ENCODE data around the gene PRKCB. TPM values are rescaled to one million over a fixed set of nuclear protein-coding genes. Genes with fewer than 3 reads are reported as not detected.

PRKCB gene
- total and polyA plus RNA-seq, 2 donors (not counting 1 experiment from before 2014, with no cell fraction given): 0.01 TPM; not detected in 1

DNA sequence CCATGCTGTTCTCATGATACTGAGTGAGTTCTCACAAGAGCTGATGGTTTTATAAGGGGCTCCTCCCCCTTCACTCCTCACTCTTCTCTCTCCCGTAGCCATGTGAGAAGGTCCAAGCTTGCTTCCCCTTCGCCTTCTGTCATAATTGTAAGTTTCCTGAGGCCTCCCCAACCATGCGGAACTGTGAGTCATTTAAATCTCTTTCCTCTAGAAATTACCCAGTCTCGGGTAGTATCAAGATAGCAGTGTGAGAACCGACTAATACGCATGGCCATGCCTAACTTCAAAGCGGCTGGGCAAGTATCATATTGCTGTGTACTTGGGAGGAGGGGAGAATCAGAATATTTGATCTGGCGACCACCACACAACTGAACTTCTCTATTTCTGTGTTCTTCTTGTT lies 88.3 kb downstream of the PRKCB start:
- Histone ChIP-seq H3K27ac (ENCODE audit: insufficient read depth, low read length) (no peak overlapping the region), H3K9ac (ENCODE audit: insufficient read depth, low read length) (no peak overlapping the region), H2AFZ (ENCODE audit: low read length) (no peak overlapping the region), H3K4me3 (replicated peaks in 1 of 4; ENCODE audit: control extremely low read depth in 1 of 4, insufficient read depth in 1 of 4, low read depth in 3 of 4, low read length in 4 of 4) (no peak overlapping the region), H3K36me3 (ENCODE audit: control insufficient read depth, insufficient read depth, low read length) (no peaks in the 10 kb centered on the region), H3K79me2 (ENCODE audit: control insufficient read depth, insufficient read depth, low read length) (no peaks in the 10 kb centered on the region), H4K20me1 (ENCODE audit: control insufficient read depth, extremely low read depth, insufficient read depth, low read length) (no peaks in the 10 kb centered on the region), H3K27me3 (ENCODE audit: control insufficient read depth, insufficient read depth, low read length) (no peaks in the 10 kb centered on the region), H3K4me1 (ENCODE audit: control insufficient read depth, extremely low read depth, insufficient read depth, low read length) (no peaks in the 10 kb centered on the region), H3K4me2 (ENCODE audit: extremely low read depth, insufficient read depth, low read length) (no peak overlapping the region), H3K9me3 (ENCODE audit: control insufficient read depth, insufficient read depth, low read depth, low read length) (no peaks in the 10 kb centered on the region)
- no peak for DNase-seq (ENCODE audit: low read depth in 2 of 2)
- no peak for TF ChIP-seq EZH2 (IDR thresholded peaks at IDR 0.05; ENCODE audit: low read length, missing control alignments)

DNA sequence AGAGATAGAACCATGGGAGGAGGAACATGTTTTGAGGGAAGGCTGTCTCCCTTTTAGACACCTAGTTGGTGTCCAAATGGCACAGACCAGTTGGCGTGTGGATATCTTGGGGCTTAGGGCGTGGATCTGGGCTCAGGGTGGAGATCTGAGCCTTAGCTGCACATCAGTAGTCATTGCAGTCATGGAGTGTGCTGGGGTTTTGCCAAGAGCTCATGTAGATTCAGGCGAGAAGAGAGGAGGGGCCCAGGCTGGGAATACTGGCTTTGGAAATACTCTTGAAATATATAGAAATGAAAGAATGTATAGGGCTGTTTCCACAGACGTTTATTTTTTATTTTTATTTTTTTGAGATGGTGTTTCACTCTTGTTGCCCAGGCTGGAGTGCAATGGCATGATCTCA lies 92.0 kb downstream of the PRKCB start:
- Histone ChIP-seq H3K4me2 (ENCODE audit: extremely low read depth, insufficient read depth, low read length) (no peak overlapping the region), H3K9ac (ENCODE audit: insufficient read depth, low read length) (no peak overlapping the region), H4K20me1 (ENCODE audit: control insufficient read depth, extremely low read depth, insufficient read depth, low read length) (no peaks in the 10 kb centered on the region), H3K4me1 (ENCODE audit: control insufficient read depth, extremely low read depth, insufficient read depth, low read length) (no peaks in the 10 kb centered on the region), H3K9me3 (ENCODE audit: control insufficient read depth, insufficient read depth, low read depth, low read length) (no peaks in the 10 kb centered on the region), H3K27ac (ENCODE audit: insufficient read depth, low read length) (no peak overlapping the region), H3K4me3 (replicated peaks in 1 of 4; ENCODE audit: control extremely low read depth in 1 of 4, insufficient read depth in 1 of 4, low read depth in 3 of 4, low read length in 4 of 4) (no peak overlapping the region), H3K79me2 (ENCODE audit: control insufficient read depth, insufficient read depth, low read length) (no peaks in the 10 kb centered on the region), H2AFZ (ENCODE audit: low read length) (no peak overlapping the region), H3K27me3 (ENCODE audit: control insufficient read depth, insufficient read depth, low read length) (no peaks in the 10 kb centered on the region), H3K36me3 (ENCODE audit: control insufficient read depth, insufficient read depth, low read length) (no peaks in the 10 kb centered on the region)
- TF ChIP-seq, protein P1, sequence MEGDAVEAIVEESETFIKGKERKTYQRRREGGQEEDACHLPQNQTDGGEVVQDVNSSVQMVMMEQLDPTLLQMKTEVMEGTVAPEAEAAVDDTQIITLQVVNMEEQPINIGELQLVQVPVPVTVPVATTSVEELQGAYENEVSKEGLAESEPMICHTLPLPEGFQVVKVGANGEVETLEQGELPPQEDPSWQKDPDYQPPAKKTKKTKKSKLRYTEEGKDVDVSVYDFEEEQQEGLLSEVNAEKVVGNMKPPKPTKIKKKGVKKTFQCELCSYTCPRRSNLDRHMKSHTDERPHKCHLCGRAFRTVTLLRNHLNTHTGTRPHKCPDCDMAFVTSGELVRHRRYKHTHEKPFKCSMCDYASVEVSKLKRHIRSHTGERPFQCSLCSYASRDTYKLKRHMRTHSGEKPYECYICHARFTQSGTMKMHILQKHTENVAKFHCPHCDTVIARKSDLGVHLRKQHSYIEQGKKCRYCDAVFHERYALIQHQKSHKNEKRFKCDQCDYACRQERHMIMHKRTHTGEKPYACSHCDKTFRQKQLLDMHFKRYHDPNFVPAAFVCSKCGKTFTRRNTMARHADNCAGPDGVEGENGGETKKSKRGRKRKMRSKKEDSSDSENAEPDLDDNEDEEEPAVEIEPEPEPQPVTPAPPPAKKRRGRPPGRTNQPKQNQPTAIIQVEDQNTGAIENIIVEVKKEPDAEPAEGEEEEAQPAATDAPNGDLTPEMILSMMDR (conservative IDR thresholded peaks at IDR 0.05 in 1 of 2, IDR thresholded peaks at IDR 0.05 in 1 of 2; ENCODE audit: low read depth in 1 of 2, low read length in 2 of 2): no peak
- TF ChIP-seq EZH2 (IDR thresholded peaks at IDR 0.05; ENCODE audit: low read length, missing control alignments): no peak
- no peak for DNase-seq (ENCODE audit: low read depth in 2 of 2)

DNA sequence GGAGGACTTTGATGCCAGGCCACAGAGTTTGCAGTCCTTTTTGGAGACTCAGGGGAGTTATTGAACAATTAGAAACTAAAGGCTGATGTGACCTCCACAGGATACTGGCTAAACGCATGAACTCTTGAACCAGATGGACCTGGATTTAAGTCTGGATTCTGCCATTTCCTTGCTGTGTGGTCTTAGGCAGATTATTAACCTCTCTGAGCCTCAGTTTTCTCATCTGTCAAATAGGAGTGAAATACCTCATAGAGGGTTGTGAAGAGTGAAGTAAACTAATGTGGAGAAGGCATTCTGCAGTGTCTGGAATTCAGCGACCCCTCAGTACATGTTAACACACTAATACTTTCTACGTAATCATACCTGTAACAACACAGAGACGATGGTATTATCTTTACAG lies 93.5 kb downstream of the PRKCB start:
- H4K20me1 ChIP-seq (ENCODE audit: control insufficient read depth, extremely low read depth, insufficient read depth, low read length): no peaks in the 10 kb centered on the region
- H3K9me3 ChIP-seq (ENCODE audit: control insufficient read depth, insufficient read depth, low read depth, low read length): no peaks in the 10 kb centered on the region
- TF ChIP-seq, protein P1 (conservative IDR thresholded peaks at IDR 0.05 in 1 of 2, IDR thresholded peaks at IDR 0.05 in 1 of 2; ENCODE audit: low read depth in 1 of 2, low read length in 2 of 2): no peak
- no peak for TF ChIP-seq EZH2 (IDR thresholded peaks at IDR 0.05; ENCODE audit: low read length, missing control alignments)
- no peak overlapping the region for H3K9ac ChIP-seq (ENCODE audit: insufficient read depth, low read length)
- no peak overlapping the region for H3K4me3 ChIP-seq (replicated peaks in 1 of 4; ENCODE audit: control extremely low read depth in 1 of 4, insufficient read depth in 1 of 4, low read depth in 3 of 4, low read length in 4 of 4)
- no peaks in the 10 kb centered on the region for H3K79me2 ChIP-seq (ENCODE audit: control insufficient read depth, insufficient read depth, low read length)
- no peaks in the 10 kb centered on the region for H3K36me3 ChIP-seq (ENCODE audit: control insufficient read depth, insufficient read depth, low read length)
- H3K4me2 ChIP-seq (ENCODE audit: extremely low read depth, insufficient read depth, low read length): no peak overlapping the region
- no peaks in the 10 kb centered on the region for H3K27me3 ChIP-seq (ENCODE audit: control insufficient read depth, insufficient read depth, low read length)
- no peak overlapping the region for H3K27ac ChIP-seq (ENCODE audit: insufficient read depth, low read length)
- no peaks in the 10 kb centered on the region for H3K4me1 ChIP-seq (ENCODE audit: control insufficient read depth, extremely low read depth, insufficient read depth, low read length)
- DNase-seq (ENCODE audit: low read depth in 2 of 2): no peak
- no peak overlapping the region for H2AFZ ChIP-seq (ENCODE audit: low read length)
